HG02885 (cell line): ENCODE results near the gene MYRIP.
"Not testable (repeated sequence)": the region's sequence is repeated elsewhere in the genome, so short reads cannot be mapped to it uniquely, and the experiment has no call there.

Experiments used
- ATAC-seq: cut with Tn5 transposase; IDR thresholded peaks from one replicate; pipeline ENCODE4 v1.9.1; 2021; ENCODE audit warnings: mild to moderate bottlenecking; ENCODE audit not compliant: unreplicated experiment, poor library complexity

Gene MYRIP

GRCh38 chr3:39809181-39809994, at the start of gene MYRIP:
Gene MYRIP, plus strand, starts transcription at chr3:39809609. Its CDS starts 91,208 bp downstream, at chr3:39900817.
- ATAC-seq: peak; percentile 81

- no peak for ATAC-seq
Measured at GRCh38 chr3:39760325-39760724, 49.1 kb upstream of the MYRIP start.

- no peak for ATAC-seq
Measured at GRCh38 chr3:39762537-39763070, 46.8 kb upstream of the MYRIP start.

- ATAC-seq: no peak
Measured at GRCh38 chr3:39763390-39763789, 46.0 kb upstream of the MYRIP start.

GRCh38 chr3:39765575-39765974, 43.8 kb upstream of the MYRIP start:
- no peak for ATAC-seq

- ATAC-seq: no peak
Measured at GRCh38 chr3:39766433-39766832, 43.0 kb upstream of the MYRIP start.

GRCh38 chr3:39766909-39767308, 42.5 kb upstream of the MYRIP start:
- not testable (repeated sequence) for ATAC-seq

- not testable (repeated sequence) for ATAC-seq
Measured at GRCh38 chr3:39778168-39778567, 31.2 kb upstream of the MYRIP start.

GRCh38 chr3:39779511-39780230, 29.7 kb upstream of the MYRIP start:
- ATAC-seq: no peak

GRCh38 chr3:39780352-39780751, 29.1 kb upstream of the MYRIP start:
- no peak for ATAC-seq

- ATAC-seq: no peak
Measured at GRCh38 chr3:39781025-39781424, 28.4 kb upstream of the MYRIP start.

- no peak for ATAC-seq
Measured at GRCh38 chr3:39781632-39782031, 27.8 kb upstream of the MYRIP start.

- no peak for ATAC-seq
Measured at GRCh38 chr3:39783680-39784079, 25.7 kb upstream of the MYRIP start.

GRCh38 chr3:39784922-39785321, 24.5 kb upstream of the MYRIP start:
- no peak for ATAC-seq

GRCh38 chr3:39788128-39788883, 21.1 kb upstream of the MYRIP start:
- ATAC-seq: no peak

GRCh38 chr3:39791603-39792002, 17.8 kb upstream of the MYRIP start:
- no peak for ATAC-seq

GRCh38 chr3:39794880-39795279, 14.5 kb upstream of the MYRIP start:
- no peak for ATAC-seq

- ATAC-seq: no peak
Measured at GRCh38 chr3:39801216-39801615, 8.2 kb upstream of the MYRIP start.

- not testable (repeated sequence) for ATAC-seq
Measured at GRCh38 chr3:39802486-39802885, 6.9 kb upstream of the MYRIP start.

GRCh38 chr3:39803956-39804355, 5.5 kb upstream of the MYRIP start:
- ATAC-seq: no peak

GRCh38 chr3:39804951-39805350, 4.5 kb upstream of the MYRIP start:
- ATAC-seq: no peak
